ENCODE data around the gene N4BP2L1.

GRCh38 chr13:32362574-32362973 lies 65.4 kb downstream of the N4BP2L1 start:
- TF ChIP-seq, protein P1, sequence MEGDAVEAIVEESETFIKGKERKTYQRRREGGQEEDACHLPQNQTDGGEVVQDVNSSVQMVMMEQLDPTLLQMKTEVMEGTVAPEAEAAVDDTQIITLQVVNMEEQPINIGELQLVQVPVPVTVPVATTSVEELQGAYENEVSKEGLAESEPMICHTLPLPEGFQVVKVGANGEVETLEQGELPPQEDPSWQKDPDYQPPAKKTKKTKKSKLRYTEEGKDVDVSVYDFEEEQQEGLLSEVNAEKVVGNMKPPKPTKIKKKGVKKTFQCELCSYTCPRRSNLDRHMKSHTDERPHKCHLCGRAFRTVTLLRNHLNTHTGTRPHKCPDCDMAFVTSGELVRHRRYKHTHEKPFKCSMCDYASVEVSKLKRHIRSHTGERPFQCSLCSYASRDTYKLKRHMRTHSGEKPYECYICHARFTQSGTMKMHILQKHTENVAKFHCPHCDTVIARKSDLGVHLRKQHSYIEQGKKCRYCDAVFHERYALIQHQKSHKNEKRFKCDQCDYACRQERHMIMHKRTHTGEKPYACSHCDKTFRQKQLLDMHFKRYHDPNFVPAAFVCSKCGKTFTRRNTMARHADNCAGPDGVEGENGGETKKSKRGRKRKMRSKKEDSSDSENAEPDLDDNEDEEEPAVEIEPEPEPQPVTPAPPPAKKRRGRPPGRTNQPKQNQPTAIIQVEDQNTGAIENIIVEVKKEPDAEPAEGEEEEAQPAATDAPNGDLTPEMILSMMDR (conservative IDR thresholded peaks at IDR 0.05; ENCODE audit: low read length), result no peak
- no peak for TF ChIP-seq EZH2phosphoT487 (IDR thresholded peaks at IDR 0.05; ENCODE audit: borderline replicate concordance, low read depth, low read length)

Data from OCI-LY7 (cell line).